ENCODE results near the gene ACOX3.

Gene ACOX3

GRCh38 chr4:8446122-8446521, 5.6 kb upstream of the ACOX3 start:
- Histone ChIP-seq H3K27ac (no peak overlapping the region), H2AFZ (ENCODE audit: low read depth) (no peak overlapping the region), H3K4me1 (ENCODE audit: low read depth, poor library complexity, severe bottlenecking) (peaks cover 5% of the 10 kb centered on the region), H3K4me2 (no peak overlapping the region), H3K9ac (no peak overlapping the region), H3K4me3 (IDR thresholded peaks at IDR 0.05; ENCODE audit: insufficient read depth, low read depth, low read length) (no peak overlapping the region), H3K79me2 (ENCODE audit: insufficient read depth, low read depth) (peaks cover 21% of the 10 kb centered on the region; the same call in 1 of the 2 replicates), H3K27me3 (ENCODE audit: insufficient read depth, low read depth) (no peaks in the 10 kb centered on the region), H4K20me1 (ENCODE audit: insufficient read depth) (no peaks in the 10 kb centered on the region), H3K36me3 (ENCODE audit: insufficient read depth) (no peaks in the 10 kb centered on the region)
- no peak for TF ChIP-seq CTCF (conservative IDR thresholded peaks at IDR 0.05; ENCODE audit: low read depth, low read length)

- no peaks in the 10 kb centered on the region for H4K20me1 ChIP-seq (ENCODE audit: insufficient read depth)
- no peaks in the 10 kb centered on the region for H3K36me3 ChIP-seq (ENCODE audit: insufficient read depth)
- no peak overlapping the region for H3K9ac ChIP-seq
- peaks cover 5% of the 10 kb centered on the region for H3K4me1 ChIP-seq (ENCODE audit: low read depth, poor library complexity, severe bottlenecking)
- TF ChIP-seq CTCF (conservative IDR thresholded peaks at IDR 0.05; ENCODE audit: low read depth, low read length), result no peak
- H2AFZ ChIP-seq (ENCODE audit: low read depth), result no peak overlapping the region
- H3K27ac ChIP-seq, result no peak overlapping the region
- H3K4me3 ChIP-seq (IDR thresholded peaks at IDR 0.05; ENCODE audit: insufficient read depth, low read depth, low read length), result no peak overlapping the region
- no peak overlapping the region for H3K4me2 ChIP-seq
- no peaks in the 10 kb centered on the region for H3K27me3 ChIP-seq (ENCODE audit: insufficient read depth, low read depth)
- H3K79me2 ChIP-seq (ENCODE audit: insufficient read depth, low read depth), result peaks cover 32% of the 10 kb centered on the region; the same call in 1 of the 2 replicates
Observed at GRCh38 chr4:8443801-8444200, 3.3 kb upstream of the ACOX3 start.

GRCh38 chr4:8442596-8443358, 2.3 kb upstream of the ACOX3 start:
- Histone ChIP-seq H3K4me2 (no peak overlapping the region; the same call in 1 of the 2 replicates), H3K36me3 (ENCODE audit: insufficient read depth) (no peaks in the 10 kb centered on the region), H3K27me3 (ENCODE audit: insufficient read depth, low read depth) (no peaks in the 10 kb centered on the region), H3K9ac (no peak overlapping the region), H2AFZ (ENCODE audit: low read depth) (no peak overlapping the region), H3K4me1 (ENCODE audit: low read depth, poor library complexity, severe bottlenecking) (peaks cover 5% of the 10 kb centered on the region), H3K27ac (no peak overlapping the region), H3K4me3 (IDR thresholded peaks at IDR 0.05; ENCODE audit: insufficient read depth, low read depth, low read length) (no peak overlapping the region), H3K79me2 (ENCODE audit: insufficient read depth, low read depth) (peaks cover 37% of the 10 kb centered on the region; the same call in 1 of the 2 replicates), H4K20me1 (ENCODE audit: insufficient read depth) (no peaks in the 10 kb centered on the region)
- TF ChIP-seq CTCF (conservative IDR thresholded peaks at IDR 0.05; ENCODE audit: low read depth, low read length), result no peak

GRCh38 chr4:8441499-8442091, 1.1 kb upstream of the ACOX3 start:
- Histone ChIP-seq H2AFZ (ENCODE audit: low read depth) (no peak overlapping the region), H3K27ac (no peak overlapping the region; the same call in 1 of the 2 replicates), H4K20me1 (ENCODE audit: insufficient read depth) (no peaks in the 10 kb centered on the region), H3K27me3 (ENCODE audit: insufficient read depth, low read depth) (no peaks in the 10 kb centered on the region), H3K4me1 (ENCODE audit: low read depth, poor library complexity, severe bottlenecking) (peaks cover 5% of the 10 kb centered on the region), H3K4me2 (peak overlapping the region; percentile 54), H3K4me3 (IDR thresholded peaks at IDR 0.05; ENCODE audit: insufficient read depth, low read depth, low read length) (no peak overlapping the region), H3K79me2 (ENCODE audit: insufficient read depth, low read depth) (peaks cover 37% of the 10 kb centered on the region; the same call in 1 of the 2 replicates), H3K36me3 (ENCODE audit: insufficient read depth) (no peaks in the 10 kb centered on the region), H3K9ac (peak overlapping the region; percentile 85; the same call in 1 of the 2 replicates)
- TF ChIP-seq CTCF (conservative IDR thresholded peaks at IDR 0.05; ENCODE audit: low read depth, low read length), result no peak

All from KMS-11 (cell line).